Body of pancreas (tissue), 4 donors: ENCODE results near the gene ISL2.

Source experiments
- POLR2A ChIP-seq, 3 donors: fragments of 450-650 bp; IDR thresholded peaks; one replicate each; pipeline ENCODE4 v1.6.1; 2016; ENCODE audit warnings: antibody characterized with exemption in 3 of 3, mild to moderate bottlenecking in 2 of 3
- TF ChIP-seq, protein P1 (sequence below), 7 experiments: fragments of 450-650 bp in 4 of 7; fragments of 200-600 bp in 3 of 7; sonication (generic) in 3 of 7; IDR thresholded peaks; one replicate each; pipeline ENCODE4 v1.5.1; 2016 to 2019; ENCODE audit warnings: antibody characterized with exemption in 7 of 7

GRCh38 chr15:76324066-76324465 lies 12.5 kb upstream of the ISL2 start:
- TF ChIP-seq, protein P1, sequence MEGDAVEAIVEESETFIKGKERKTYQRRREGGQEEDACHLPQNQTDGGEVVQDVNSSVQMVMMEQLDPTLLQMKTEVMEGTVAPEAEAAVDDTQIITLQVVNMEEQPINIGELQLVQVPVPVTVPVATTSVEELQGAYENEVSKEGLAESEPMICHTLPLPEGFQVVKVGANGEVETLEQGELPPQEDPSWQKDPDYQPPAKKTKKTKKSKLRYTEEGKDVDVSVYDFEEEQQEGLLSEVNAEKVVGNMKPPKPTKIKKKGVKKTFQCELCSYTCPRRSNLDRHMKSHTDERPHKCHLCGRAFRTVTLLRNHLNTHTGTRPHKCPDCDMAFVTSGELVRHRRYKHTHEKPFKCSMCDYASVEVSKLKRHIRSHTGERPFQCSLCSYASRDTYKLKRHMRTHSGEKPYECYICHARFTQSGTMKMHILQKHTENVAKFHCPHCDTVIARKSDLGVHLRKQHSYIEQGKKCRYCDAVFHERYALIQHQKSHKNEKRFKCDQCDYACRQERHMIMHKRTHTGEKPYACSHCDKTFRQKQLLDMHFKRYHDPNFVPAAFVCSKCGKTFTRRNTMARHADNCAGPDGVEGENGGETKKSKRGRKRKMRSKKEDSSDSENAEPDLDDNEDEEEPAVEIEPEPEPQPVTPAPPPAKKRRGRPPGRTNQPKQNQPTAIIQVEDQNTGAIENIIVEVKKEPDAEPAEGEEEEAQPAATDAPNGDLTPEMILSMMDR (IDR thresholded peaks at IDR 0.05) = no peak
- TF ChIP-seq POLR2A (IDR thresholded peaks at IDR 0.05) = no peak
